Natural killer cell treated with Interleukin-12 subunit alpha and Interleukin-12 subunit beta and Interleukin-15 and Interleukin-18, amount 100 ng/mL, for 72 hours (primary cell): ENCODE measurements around the gene UGT1A10. TPM values are rescaled to one million over a fixed set of nuclear protein-coding genes. Genes with fewer than 3 reads are reported as not detected.
"Not testable (repeated sequence)": the region's sequence is repeated elsewhere in the genome, so short reads cannot be mapped to it uniquely, and the experiment has no call there.

Source experiments
- ATAC-seq, 2 donors: fragments of 150-1000 bp; cut with Tn5 transposase in 1 of 2; sonication (Bioruptor Pico), chemical (Tn5 transposase) in 1 of 2; 2 replicates each; pipeline ENCODE4 v1.10.0; 2021
- DNase-seq: peaks from one replicate; pipeline ENCODE4 v3.0.0; 2022; ENCODE audit warnings: low spot score
- H3K27ac Mint-ChIP-seq, 2 donors: 1 replicate in 1 of 2; 2 replicates in 1 of 2; pipeline ENCODE4 v1.8.0; 2022; ENCODE audit warnings: mixed read lengths in 2 of 2, mild to moderate bottlenecking in 1 of 2, moderate library complexity in 1 of 2
- H3K27me3 Mint-ChIP-seq, 2 donors: 1 replicate in 1 of 2; 2 replicates in 1 of 2; pipeline ENCODE4 v1.8.0; 2022; ENCODE audit warnings: mixed read lengths in 2 of 2
- H3K36me3 Mint-ChIP-seq: one replicate; pipeline ENCODE4 v1.8.0; 2022; ENCODE audit warnings: mixed read lengths
- H3K4me1 Mint-ChIP-seq, 2 donors: 1 replicate in 1 of 2; 2 replicates in 1 of 2; pipeline ENCODE4 v1.8.0; 2022; ENCODE audit warnings: low read depth in 2 of 2, mixed read lengths in 2 of 2, mild to moderate bottlenecking in 1 of 2
- H3K4me3 Mint-ChIP-seq: one replicate; pipeline ENCODE4 v1.8.0; 2022; ENCODE audit warnings: mixed read lengths
- H3K9me3 Mint-ChIP-seq: 2 replicates; pipeline ENCODE4 v1.8.0; 2022; ENCODE audit warnings: mixed read lengths
- total RNA-seq, 2 donors: library from RNA; stranded (reverse); gene quantifications; one replicate each; pipeline ENCODE4 v1.2.3, GENCODE V29; 2022

UGT1A10 gene
- total RNA-seq: not detected

DNA sequence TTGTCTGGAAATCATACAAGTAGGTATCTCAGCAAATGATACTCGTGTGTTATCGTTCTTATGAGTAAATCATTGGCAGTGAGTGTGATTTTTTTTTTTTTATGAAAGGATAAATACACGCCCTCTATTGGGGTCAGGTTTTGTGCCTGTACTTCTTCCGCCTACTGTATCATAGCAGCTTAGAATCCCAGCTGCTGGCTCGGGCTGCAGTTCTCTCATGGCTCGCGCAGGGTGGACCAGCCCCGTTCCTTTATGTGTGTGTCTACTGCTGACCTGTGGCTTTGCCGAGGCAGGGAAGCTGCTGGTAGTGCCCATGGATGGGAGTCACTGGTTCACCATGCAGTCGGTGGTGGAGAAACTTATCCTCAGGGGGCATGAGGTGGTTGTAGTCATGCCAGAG lies at the start of gene UGT1A10:
Gene UGT1A10, plus strand, starts transcription at position 143 of the 400 bp plus-strand sequence. Its CDS starts 75 bp downstream, at position 218.
- peaks cover 25 to 52% of the 10 kb centered on the region in 2 donors for H3K27me3 Mint-ChIP-seq
- not testable (repeated sequence) for H3K4me3 Mint-ChIP-seq, H3K9me3 Mint-ChIP-seq, ATAC-seq, H3K36me3 Mint-ChIP-seq, H3K4me1 Mint-ChIP-seq, DNase-seq, H3K27ac Mint-ChIP-seq

DNA sequence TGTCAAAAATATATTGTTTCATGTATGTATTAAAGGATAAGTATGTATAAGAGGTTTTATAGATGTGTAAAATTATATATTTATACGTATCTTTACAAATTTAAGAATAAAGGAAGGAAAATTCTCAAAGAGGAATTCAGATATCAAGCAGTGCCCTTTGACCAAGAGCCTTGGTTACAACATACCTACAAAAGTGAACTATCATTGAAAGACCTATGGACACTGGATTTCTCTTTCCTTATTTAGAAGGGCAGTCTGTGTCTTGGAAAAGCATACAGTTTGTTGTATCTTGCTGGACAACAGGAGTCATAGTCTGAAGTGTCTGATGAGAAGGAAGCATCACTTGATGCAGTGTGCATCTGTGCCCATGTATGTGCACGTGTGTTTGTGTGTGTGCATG lies 47.8 kb upstream of the UGT1A10 start:
- Mint-ChIP-seq H3K27ac (no peak overlapping the region), H3K4me1 (peaks cover 0 to 3% of the 10 kb centered on the region in 2 donors), H3K27me3 (peaks cover 16 to 23% of the 10 kb centered on the region in 2 donors), H3K4me3 (no peak overlapping the region), H3K36me3 (no peaks in the 10 kb centered on the region), H3K9me3 (no peaks in the 10 kb centered on the region)
- no peak for ATAC-seq
- no peak for DNase-seq

GRCh38 chr2:233592706-233593105 lies 43.5 kb upstream of the UGT1A10 start:
- peaks cover 7 to 18% of the 10 kb centered on the region in 2 donors for H3K27me3 Mint-ChIP-seq
- H3K4me1 Mint-ChIP-seq, ATAC-seq, H3K9me3 Mint-ChIP-seq, H3K4me3 Mint-ChIP-seq, DNase-seq, H3K36me3 Mint-ChIP-seq, H3K27ac Mint-ChIP-seq: not testable (repeated sequence)

DNA sequence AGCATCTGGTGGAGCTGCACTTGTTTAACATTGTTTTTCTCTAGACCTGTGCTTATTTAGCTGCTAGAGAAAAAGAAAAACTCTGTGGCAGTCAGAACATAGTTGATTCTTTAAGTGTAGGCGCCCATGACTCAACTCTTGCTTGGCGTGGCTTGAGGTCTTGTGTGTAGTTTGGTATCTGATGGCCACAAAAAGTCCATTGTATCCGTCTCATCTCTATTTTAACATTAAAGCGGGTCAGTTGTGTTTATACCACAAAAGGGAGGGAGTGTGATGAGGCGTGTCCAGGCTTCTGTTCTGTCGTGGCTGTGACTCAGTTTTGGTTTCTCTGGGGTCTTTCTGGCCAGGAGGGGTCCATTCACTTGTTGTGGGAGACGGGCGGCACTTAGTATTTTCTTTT lies 43.0 kb upstream of the UGT1A10 start:
- H3K4me1 Mint-ChIP-seq: peaks cover 0 to 4% of the 10 kb centered on the region in 2 donors
- H3K4me3 Mint-ChIP-seq: no peak overlapping the region
- no peaks in the 10 kb centered on the region for H3K9me3 Mint-ChIP-seq
- DNase-seq (no peak), ATAC-seq (no peak)
- no peaks in the 10 kb centered on the region for H3K36me3 Mint-ChIP-seq
- peaks cover 6 to 17% of the 10 kb centered on the region in 2 donors for H3K27me3 Mint-ChIP-seq
- no peak overlapping the region for H3K27ac Mint-ChIP-seq

- no peak for DNase-seq
- no peak for ATAC-seq
- Mint-ChIP-seq H3K4me3 (no peak overlapping the region), H3K27ac (no peak overlapping the region), H3K9me3 (no peaks in the 10 kb centered on the region), H3K27me3 (peaks cover 22 to 29% of the 10 kb centered on the region in 2 donors), H3K36me3 (no peaks in the 10 kb centered on the region), H3K4me1 (peaks cover 0 to 4% of the 10 kb centered on the region in 2 donors)
Observed at GRCh38 chr2:233597522-233597921, 38.7 kb upstream of the UGT1A10 start.

DNA sequence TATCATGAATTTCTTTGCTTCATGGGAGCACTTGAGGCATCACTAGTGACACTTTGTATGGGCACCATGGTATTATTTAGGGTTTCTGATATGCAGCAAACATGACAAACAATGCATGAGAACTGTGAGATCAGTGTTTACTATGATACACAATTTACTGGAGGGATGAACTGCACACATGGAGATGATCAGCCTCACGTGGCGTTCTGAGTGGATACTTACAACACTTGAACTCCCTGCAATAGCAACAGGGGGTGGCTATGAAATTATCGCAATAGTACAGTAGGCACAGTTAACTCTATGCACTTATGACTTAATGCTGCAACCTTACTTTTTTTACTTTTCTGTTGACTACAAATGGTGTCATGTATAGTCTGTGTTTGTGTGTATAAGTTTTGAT lies 37.3 kb upstream of the UGT1A10 start:
- Mint-ChIP-seq H3K4me1 (no peaks in the 10 kb centered on the region), H3K36me3 (no peaks in the 10 kb centered on the region), H3K9me3 (no peaks in the 10 kb centered on the region), H3K27ac (no peak overlapping the region), H3K4me3 (no peak overlapping the region), H3K27me3 (peaks cover 22 to 30% of the 10 kb centered on the region in 2 donors)
- DNase-seq (no peak), ATAC-seq (no peak)

DNA sequence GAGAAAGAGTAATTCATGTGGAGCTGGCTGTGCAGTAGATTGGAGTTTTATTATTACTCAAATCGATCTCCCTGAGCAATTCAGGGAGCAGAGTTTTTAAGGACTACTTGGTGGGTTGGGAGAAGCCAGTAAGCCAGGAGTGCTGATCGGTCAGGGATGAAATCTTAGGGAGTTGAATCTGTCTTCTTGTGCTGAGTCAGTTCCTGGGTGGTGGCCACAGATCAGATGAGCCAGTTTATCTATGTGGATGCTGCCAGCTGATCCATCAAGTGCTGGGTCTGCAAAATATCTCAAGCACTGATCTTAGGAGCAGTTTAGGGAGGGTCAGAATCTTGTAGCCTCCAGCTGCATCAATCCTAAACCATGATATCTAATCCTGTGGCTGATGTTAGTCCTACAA lies 35.9 kb upstream of the UGT1A10 start:
- Mint-ChIP-seq H3K36me3 (no peaks in the 10 kb centered on the region), H3K27ac (no peak overlapping the region), H3K27me3 (peaks cover 15 to 30% of the 10 kb centered on the region in 2 donors), H3K4me3 (no peak overlapping the region), H3K4me1 (no peaks in the 10 kb centered on the region), H3K9me3 (no peaks in the 10 kb centered on the region)
- ATAC-seq: no peak
- DNase-seq: no peak

DNA sequence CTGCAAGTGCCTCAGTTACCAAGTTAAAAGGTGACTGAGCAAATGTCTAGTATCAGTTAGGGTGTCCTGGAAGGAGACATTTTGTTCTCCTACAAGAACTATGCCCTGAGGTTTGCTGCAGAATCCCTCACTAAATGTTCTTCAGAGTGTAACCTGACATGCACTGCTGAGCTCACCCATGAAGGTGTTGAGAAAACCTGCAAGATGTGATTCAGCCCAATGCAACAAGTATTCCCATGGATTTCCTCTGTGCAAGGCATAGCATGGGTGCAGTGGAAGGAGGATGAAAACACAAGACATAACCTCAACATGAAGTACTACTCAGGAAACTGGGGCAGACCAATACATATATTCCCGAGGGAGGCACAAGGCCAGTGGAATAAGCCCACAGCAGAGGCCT lies 34.2 kb upstream of the UGT1A10 start:
- H3K36me3 Mint-ChIP-seq: no peaks in the 10 kb centered on the region
- ATAC-seq: no peak
- DNase-seq: no peak
- no peak overlapping the region for H3K4me3 Mint-ChIP-seq
- H3K27me3 Mint-ChIP-seq: peaks cover 15 to 30% of the 10 kb centered on the region in 2 donors
- no peak overlapping the region for H3K27ac Mint-ChIP-seq
- H3K4me1 Mint-ChIP-seq: no peaks in the 10 kb centered on the region
- H3K9me3 Mint-ChIP-seq: no peaks in the 10 kb centered on the region

DNA sequence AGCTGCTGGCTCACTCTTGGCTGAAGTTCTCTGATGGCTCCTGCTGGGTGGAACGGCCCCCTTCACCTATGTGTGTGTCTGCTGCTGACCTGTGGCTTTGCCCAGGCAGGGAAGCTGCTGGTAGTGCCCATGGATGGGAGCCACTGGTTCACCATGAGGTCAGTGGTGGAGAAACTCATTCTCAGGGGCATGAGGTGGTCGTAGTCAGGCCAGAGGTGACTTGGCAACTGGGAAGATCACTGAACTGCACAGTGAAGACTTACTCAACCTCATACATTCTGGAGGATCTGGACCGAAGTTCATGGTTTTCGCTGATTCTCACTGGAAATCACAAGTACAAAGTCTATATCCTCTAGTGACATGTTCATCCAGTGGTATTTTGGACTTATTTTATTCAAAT lies 32.7 kb upstream of the UGT1A10 start:
- Mint-ChIP-seq H3K27me3 (peaks cover 15 to 32% of the 10 kb centered on the region in 2 donors), H3K9me3 (no peaks in the 10 kb centered on the region)

DNA sequence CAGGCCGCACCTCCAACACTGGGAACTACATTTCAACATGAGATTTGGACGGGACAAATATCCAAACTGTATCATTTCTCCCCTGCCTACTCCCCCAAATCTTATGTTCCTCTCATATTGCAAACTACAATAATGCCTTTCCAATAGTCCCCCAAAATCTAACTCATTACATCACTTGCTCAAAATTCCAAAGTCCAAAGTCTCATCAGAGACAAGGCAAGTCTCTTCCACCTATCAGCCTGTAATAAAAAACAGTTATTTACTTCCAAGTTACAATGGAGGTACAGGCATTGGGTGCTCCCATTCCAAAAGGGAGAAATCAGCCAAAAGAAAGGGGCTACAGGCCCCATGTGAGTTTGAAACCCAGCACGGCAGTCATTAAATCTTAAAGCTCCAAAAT lies 31.4 kb upstream of the UGT1A10 start:
- Mint-ChIP-seq H3K27ac (no peak overlapping the region), H3K9me3 (no peaks in the 10 kb centered on the region), H3K27me3 (peaks cover 15 to 30% of the 10 kb centered on the region in 2 donors), H3K4me1 (no peaks in the 10 kb centered on the region), H3K4me3 (no peak overlapping the region), H3K36me3 (no peaks in the 10 kb centered on the region)
- no peak for ATAC-seq
- DNase-seq: no peak

More for the DNA sequence above, 32.7 kb upstream of the UGT1A10 start:
- Mint-ChIP-seq H3K36me3 (no peaks in the 10 kb centered on the region), H3K4me3 (no peak overlapping the region), H3K4me1 (no peaks in the 10 kb centered on the region), H3K27ac (no peak overlapping the region)
- ATAC-seq (no peak), DNase-seq (no peak)

GRCh38 chr2:233605680-233606079 lies 30.6 kb upstream of the UGT1A10 start:
- Mint-ChIP-seq H3K36me3 (peaks cover 5% of the 10 kb centered on the region), H3K9me3 (no peaks in the 10 kb centered on the region), H3K4me3 (no peak overlapping the region), H3K27ac (no peak overlapping the region), H3K27me3 (peaks cover 21 to 24% of the 10 kb centered on the region in 2 donors), H3K4me1 (no peaks in the 10 kb centered on the region)
- ATAC-seq (no peak), DNase-seq (no peak)

DNA sequence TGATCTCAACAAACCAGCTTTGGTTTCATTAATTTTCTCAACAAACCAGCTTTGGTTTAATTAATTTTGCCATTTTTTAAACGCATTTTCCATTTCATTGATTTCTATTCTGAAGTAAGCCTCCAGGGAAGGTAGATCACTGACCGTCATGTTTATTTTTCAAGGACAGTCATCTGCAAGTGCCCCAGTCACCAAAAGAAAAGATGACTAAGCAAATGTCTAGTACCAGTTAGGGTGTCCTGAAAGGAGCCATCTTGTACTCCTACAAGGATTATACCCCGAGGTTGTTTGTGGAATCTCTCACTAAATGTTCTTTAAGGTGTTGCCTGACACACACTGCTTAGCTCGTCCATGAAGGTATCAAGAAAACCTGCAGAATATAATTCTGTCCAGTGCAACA lies 25.0 kb upstream of the UGT1A10 start:
- Mint-ChIP-seq H3K27ac (no peak overlapping the region), H3K4me1 (no peaks in the 10 kb centered on the region), H3K4me3 (no peak overlapping the region), H3K9me3 (peaks cover 12% of the 10 kb centered on the region), H3K27me3 (peaks cover 38 to 55% of the 10 kb centered on the region in 2 donors), H3K36me3 (peaks cover 32% of the 10 kb centered on the region)
- DNase-seq (no peak), ATAC-seq (no peak)

DNA sequence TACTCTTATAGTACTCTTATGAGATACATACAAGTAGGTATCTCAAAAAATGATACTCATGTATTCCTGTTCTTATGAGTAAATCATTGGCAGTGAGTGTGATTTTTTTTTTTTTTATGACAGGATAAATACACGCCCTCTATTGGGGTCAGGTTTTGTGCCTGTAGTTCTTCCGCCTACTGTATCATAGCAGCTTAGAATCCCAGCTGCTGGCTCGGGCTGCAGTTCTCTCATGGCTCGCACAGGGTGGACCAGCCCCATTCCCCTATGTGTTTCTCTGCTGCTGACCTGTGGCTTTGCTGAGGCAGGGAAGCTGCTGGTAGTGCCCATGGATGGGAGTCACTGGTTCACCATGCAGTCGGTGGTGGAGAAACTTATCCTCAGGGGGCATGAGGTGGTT lies 18.8 kb upstream of the UGT1A10 start, which contains the start of gene UGT1A8:
Gene UGT1A8, plus strand, starts transcription at position 158 of the 400 bp plus-strand sequence. Its CDS starts 75 bp downstream, at position 233.
- Mint-ChIP-seq H3K36me3 (peaks cover 17% of the 10 kb centered on the region), H3K9me3 (peaks cover 12% of the 10 kb centered on the region), H3K27me3 (peaks cover 41 to 45% of the 10 kb centered on the region in 2 donors)
- H3K4me3 Mint-ChIP-seq, H3K4me1 Mint-ChIP-seq, DNase-seq, H3K27ac Mint-ChIP-seq, ATAC-seq: not testable (repeated sequence)

DNA sequence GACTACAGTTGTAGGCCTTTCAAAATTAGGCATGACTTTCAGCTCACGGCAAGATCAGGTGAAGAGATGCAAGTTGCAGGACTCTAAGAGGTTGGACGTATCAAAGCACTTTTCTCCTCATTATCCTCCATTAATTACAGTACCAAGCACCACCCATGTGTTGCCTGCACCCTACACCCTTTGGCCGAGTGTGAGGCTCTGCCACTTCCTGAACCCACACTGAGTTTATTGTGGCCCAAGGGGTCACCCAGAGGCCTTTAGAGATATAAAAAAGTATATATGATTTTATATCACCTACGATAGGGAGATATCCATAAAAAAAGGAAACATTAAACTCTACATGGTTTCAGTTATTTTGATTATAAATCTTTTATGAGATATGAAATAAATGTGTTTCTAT lies 16.0 kb upstream of the UGT1A10 start:
- peaks cover 7% of the 10 kb centered on the region for H3K36me3 Mint-ChIP-seq
- H3K4me1 Mint-ChIP-seq: no peaks in the 10 kb centered on the region
- ATAC-seq: no peak
- H3K9me3 Mint-ChIP-seq: peaks cover under 1% of the 10 kb centered on the region
- no peak overlapping the region for H3K4me3 Mint-ChIP-seq
- H3K27me3 Mint-ChIP-seq: peaks cover 18 to 21% of the 10 kb centered on the region in 2 donors
- DNase-seq: no peak
- H3K27ac Mint-ChIP-seq: no peak overlapping the region

- H3K9me3 Mint-ChIP-seq, H3K36me3 Mint-ChIP-seq, H3K27ac Mint-ChIP-seq, DNase-seq, ATAC-seq, H3K4me1 Mint-ChIP-seq, H3K4me3 Mint-ChIP-seq: not testable (repeated sequence)
- peaks cover 17 to 18% of the 10 kb centered on the region in 2 donors for H3K27me3 Mint-ChIP-seq
Observed at GRCh38 chr2:233621863-233622262, 14.4 kb upstream of the UGT1A10 start.
